ENCODE measurements around the gene ZNF804A. TPM values are rescaled to one million over a fixed set of nuclear protein-coding genes. Genes with fewer than 3 reads are reported as not detected.

Gene ZNF804A
- total and polyA plus RNA-seq, 2 of the 4 experiments (the other 2 are of a cell fraction): 2.2 to 2.7 TPM

DNA sequence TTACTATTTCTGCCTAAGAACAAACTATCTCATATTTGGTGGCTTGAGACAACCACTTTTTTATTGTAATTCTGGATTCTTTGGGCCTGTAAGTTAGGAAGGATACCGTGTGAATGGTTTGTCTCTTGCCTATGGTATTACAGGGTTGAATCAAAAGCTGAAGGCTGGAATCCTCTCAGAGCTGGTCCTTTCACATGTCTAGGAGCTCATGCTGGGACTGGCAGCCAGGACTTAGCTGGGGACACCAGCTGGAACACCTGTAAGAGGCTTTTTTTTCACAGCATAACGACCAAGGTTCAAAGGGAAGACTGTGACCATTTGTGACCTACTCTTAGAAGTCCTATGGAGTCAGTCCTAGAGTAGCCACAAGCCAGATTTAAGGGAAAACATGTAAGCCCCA, 226.3 kb downstream of the ZNF804A start:
- Histone ChIP-seq H3K4me3 (ENCODE audit: insufficient read depth, low read depth, low read length) (no peak overlapping the region), H2AK9ac (replicated peaks; ENCODE audit: low read depth, low read length, poor library complexity) (no peak overlapping the region), H3K79me1 (ENCODE audit: low read depth in 1 of 2, low read length in 2 of 2) (no peaks in the 10 kb centered on the region), H4K5ac (ENCODE audit: low read depth, low read length) (no peak overlapping the region), H3K4me1 (ENCODE audit: control insufficient read depth, insufficient read depth, low read length) (no peaks in the 10 kb centered on the region), H3K27me3 (ENCODE audit: control insufficient read depth, insufficient read depth, low read length) (no peaks in the 10 kb centered on the region), H2BK120ac (ENCODE audit: low read depth, low read length) (no peak overlapping the region), H4K8ac (ENCODE audit: low read depth in 2 of 2, low read length in 2 of 2) (no peak overlapping the region), H3K4ac (ENCODE audit: low read depth, low read length) (no peak overlapping the region), H3K27ac (ENCODE audit: insufficient read depth, low read length) (no peak overlapping the region), H2BK15ac (ENCODE audit: low read depth, low read length) (no peak overlapping the region), H4K20me1 (ENCODE audit: insufficient read depth, low read length) (no peaks in the 10 kb centered on the region), H3K9ac (ENCODE audit: low read depth, low read length) (no peak overlapping the region), H3K23ac (ENCODE audit: low read depth, low read length) (no peak overlapping the region), H4K91ac (ENCODE audit: insufficient read depth, low read depth, low read length) (no peak overlapping the region), H2AK5ac (ENCODE audit: low read depth, low read length) (no peak overlapping the region), H3K4me2 (ENCODE audit: low read depth, low read length) (no peak overlapping the region), H3K9me1 (ENCODE audit: insufficient read depth, low read length) (no peaks in the 10 kb centered on the region), H3K56ac (ENCODE audit: extremely low read depth, insufficient read depth, low read length) (no peak overlapping the region), H2BK20ac (ENCODE audit: low read depth, low read length) (no peak overlapping the region), H3K9me3 (ENCODE audit: control insufficient read depth, insufficient read depth, low read length) (no peaks in the 10 kb centered on the region), H3K14ac (replicated peaks; ENCODE audit: low read depth, low read length) (no peak overlapping the region), H2BK5ac (ENCODE audit: low read depth, low read length, poor library complexity, severe bottlenecking) (no peak overlapping the region), H3K18ac (ENCODE audit: low read depth, low read length) (no peak overlapping the region), H3K36me3 (ENCODE audit: control insufficient read depth, insufficient read depth, low read length) (no peaks in the 10 kb centered on the region), H2AFZ (replicated peaks; ENCODE audit: low read length, poor library complexity) (no peak overlapping the region)
- intact Hi-C loops (cut with micrococcal nuclease): no loop called here
- TF ChIP-seq RAD21 (IDR thresholded peaks at IDR 0.05; ENCODE audit: low read length): no peak
- TF ChIP-seq FOS (IDR thresholded peaks at IDR 0.05; ENCODE audit: low read depth, low read length): no peak
- no peak for TF ChIP-seq MAZ (IDR thresholded peaks at IDR 0.05; ENCODE audit: borderline replicate concordance, low read depth, low read length)
- no peak for TF ChIP-seq SMC3 (IDR thresholded peaks at IDR 0.05; ENCODE audit: low read depth, low read length)
- TF ChIP-seq, protein P1, sequence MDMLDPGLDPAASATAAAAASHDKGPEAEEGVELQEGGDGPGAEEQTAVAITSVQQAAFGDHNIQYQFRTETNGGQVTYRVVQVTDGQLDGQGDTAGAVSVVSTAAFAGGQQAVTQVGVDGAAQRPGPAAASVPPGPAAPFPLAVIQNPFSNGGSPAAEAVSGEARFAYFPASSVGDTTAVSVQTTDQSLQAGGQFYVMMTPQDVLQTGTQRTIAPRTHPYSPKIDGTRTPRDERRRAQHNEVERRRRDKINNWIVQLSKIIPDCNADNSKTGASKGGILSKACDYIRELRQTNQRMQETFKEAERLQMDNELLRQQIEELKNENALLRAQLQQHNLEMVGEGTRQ (IDR thresholded peaks at IDR 0.05; ENCODE audit: low read depth, low read length): no peak
- no peak for TF ChIP-seq CEBPB (IDR thresholded peaks at IDR 0.05; ENCODE audit: low read depth, low read length)
- no peak for TF ChIP-seq BHLHE40 (IDR thresholded peaks at IDR 0.05; ENCODE audit: low read depth, low read length)
- no peak for TF ChIP-seq CHD1 (IDR thresholded peaks at IDR 0.05; ENCODE audit: low read depth, low read length)
- no peak for TF ChIP-seq NFE2L2 (IDR thresholded peaks at IDR 0.05; ENCODE audit: low read depth, low read length)
- TF ChIP-seq MAFK (IDR thresholded peaks at IDR 0.05; ENCODE audit: low read depth, low read length): no peak
- no peak for TF ChIP-seq MXI1 (IDR thresholded peaks at IDR 0.05; ENCODE audit: borderline replicate concordance, low read depth, low read length)
- TF ChIP-seq RCOR1 (IDR thresholded peaks at IDR 0.05; ENCODE audit: insufficient replicate concordance, low read length): no peak
- TF ChIP-seq POLR2A (IDR thresholded peaks at IDR 0.05; ENCODE audit: low read depth, low read length): no peak
- no peak for TF ChIP-seq ELK1 (IDR thresholded peaks at IDR 0.05; ENCODE audit: borderline replicate concordance, low read depth, low read length)
- TF ChIP-seq RFX5 (IDR thresholded peaks at IDR 0.05; ENCODE audit: low read depth, low read length): no peak
- TF ChIP-seq, protein P2, sequence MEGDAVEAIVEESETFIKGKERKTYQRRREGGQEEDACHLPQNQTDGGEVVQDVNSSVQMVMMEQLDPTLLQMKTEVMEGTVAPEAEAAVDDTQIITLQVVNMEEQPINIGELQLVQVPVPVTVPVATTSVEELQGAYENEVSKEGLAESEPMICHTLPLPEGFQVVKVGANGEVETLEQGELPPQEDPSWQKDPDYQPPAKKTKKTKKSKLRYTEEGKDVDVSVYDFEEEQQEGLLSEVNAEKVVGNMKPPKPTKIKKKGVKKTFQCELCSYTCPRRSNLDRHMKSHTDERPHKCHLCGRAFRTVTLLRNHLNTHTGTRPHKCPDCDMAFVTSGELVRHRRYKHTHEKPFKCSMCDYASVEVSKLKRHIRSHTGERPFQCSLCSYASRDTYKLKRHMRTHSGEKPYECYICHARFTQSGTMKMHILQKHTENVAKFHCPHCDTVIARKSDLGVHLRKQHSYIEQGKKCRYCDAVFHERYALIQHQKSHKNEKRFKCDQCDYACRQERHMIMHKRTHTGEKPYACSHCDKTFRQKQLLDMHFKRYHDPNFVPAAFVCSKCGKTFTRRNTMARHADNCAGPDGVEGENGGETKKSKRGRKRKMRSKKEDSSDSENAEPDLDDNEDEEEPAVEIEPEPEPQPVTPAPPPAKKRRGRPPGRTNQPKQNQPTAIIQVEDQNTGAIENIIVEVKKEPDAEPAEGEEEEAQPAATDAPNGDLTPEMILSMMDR (conservative IDR thresholded peaks at IDR 0.05; ENCODE audit: low read depth, low read length): no peak
- WGBS, 2 experiments (ENCODE audit: extremely low coverage in 2 of 2, insufficient read length in 1 of 2): no CpG with 5 or more reads among the region's 2 CpGs
- ATAC-seq (ENCODE audit: low read depth) (no peak), DNase-seq (no peak)
- CTCF ChIA-PET: no interaction called here
- POLR2A ChIA-PET (ENCODE audit: unreplicated experiment): no interaction called here
- in situ Hi-C loops (cut with MboI; ENCODE audit: low sequenced_read_pairs): no loop called here
- BruUV-seq (replicated peaks): no TSS peak
- dilution Hi-C loops (cut with HindIII; ENCODE audit: low sequenced_read_pairs, unreplicated experiment): no loop called here
